Thoracic aorta (tissue), 2 donors: ENCODE measurements around the gene OR5C1. TPM values are rescaled to one million over a fixed set of nuclear protein-coding genes. Genes with fewer than 3 reads are reported as not detected.

Source experiments
- ATAC-seq: fragments of 150-250 bp; one replicate; pipeline ENCODE4 v1.8.0; 2017; ENCODE audit warnings: low read depth; ENCODE audit not compliant: insufficient number of reproducible peaks, low FRiP score
- DNase-seq: peaks from one replicate; pipeline ENCODE4 v3.0.0-alpha.2; 2020; ENCODE audit warnings: low spot score
- H3K27ac ChIP-seq, 2 donors: fragments of 200-600 bp; sonication (generic); 1 replicate in 1 of 2; 2 replicates in 1 of 2; pipeline ENCODE4 v1.5.1; 2016; ENCODE audit warnings: mild to moderate bottlenecking in 2 of 2, moderate library complexity in 2 of 2
- H3K27me3 ChIP-seq: fragments of 200-600 bp; sonication (generic); replicated peaks from 2 replicates; pipeline ENCODE4 v1.6.0; 2016; ENCODE audit warnings: mild to moderate bottlenecking; ENCODE audit not compliant: insufficient read depth
- H3K36me3 ChIP-seq: fragments of 200-600 bp; sonication (generic); one replicate; pipeline ENCODE4 v1.5.1; 2016
- H3K4me1 ChIP-seq, 2 donors: fragments of 200-600 bp; sonication (generic); 1 replicate in 1 of 2; 2 replicates in 1 of 2; pipeline versions ENCODE4 v1.5.1 to v1.6.0; 2016; ENCODE audit warnings: low read depth in 2 of 2, mild to moderate bottlenecking in 1 of 2; ENCODE audit not compliant: control insufficient read depth in 1 of 2
- H3K4me3 ChIP-seq: fragments of 200-600 bp; sonication (generic); 2 replicates; pipeline ENCODE4 v1.5.1; 2016; ENCODE audit warnings: mild to moderate bottlenecking
- H3K9me3 ChIP-seq: fragments of 200-600 bp; sonication (generic); 2 replicates; pipeline ENCODE4 v1.5.1; 2016
- CTCF ChIP-seq: fragments of 200-600 bp; sonication (generic); IDR thresholded peaks from one replicate; pipeline ENCODE4 v1.5.1; 2019; ENCODE audit warnings: antibody characterized with exemption
- total RNA-seq, 2 donors: library from RNA; depleted of rRNA; stranded (reverse); fragments of >200 nt; gene quantifications; one replicate each; pipeline versions ENCODE4 v1.1.0 to v1.2.3, GENCODE V29; 2016

OR5C1 gene
- total RNA-seq, 2 donors from 2014 or later, result not detected

DNA sequence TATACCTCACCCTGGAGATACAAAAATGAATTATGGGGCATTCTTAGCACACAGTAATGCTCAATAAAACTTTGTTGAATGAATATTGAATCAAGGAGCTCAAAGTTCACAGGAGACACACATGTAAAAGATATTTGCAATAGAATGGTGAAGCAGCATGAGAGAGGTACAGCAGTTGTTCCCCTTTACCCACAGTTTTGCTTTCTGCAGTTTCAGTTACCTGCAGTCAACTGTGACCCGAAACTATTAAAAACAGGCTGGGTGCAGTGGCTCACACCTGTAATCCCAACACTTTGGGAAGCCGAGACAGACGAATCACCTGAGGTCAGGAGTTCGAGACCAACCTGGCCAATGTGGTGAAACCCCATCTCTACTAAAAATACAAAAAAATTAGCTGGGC lies 2.4 kb upstream of the OR5C1 start:
- no peaks in the 10 kb centered on the region for H3K27me3 ChIP-seq
- H3K27ac ChIP-seq, result no peak overlapping the region
- ATAC-seq, result no peak
- no peaks in the 10 kb centered on the region for H3K4me1 ChIP-seq
- H3K9me3 ChIP-seq, result no peaks in the 10 kb centered on the region
- DNase-seq, result no peak
- H3K36me3 ChIP-seq, result no peaks in the 10 kb centered on the region
- no peak for TF ChIP-seq CTCF
- H3K4me3 ChIP-seq, result no peak overlapping the region

DNA sequence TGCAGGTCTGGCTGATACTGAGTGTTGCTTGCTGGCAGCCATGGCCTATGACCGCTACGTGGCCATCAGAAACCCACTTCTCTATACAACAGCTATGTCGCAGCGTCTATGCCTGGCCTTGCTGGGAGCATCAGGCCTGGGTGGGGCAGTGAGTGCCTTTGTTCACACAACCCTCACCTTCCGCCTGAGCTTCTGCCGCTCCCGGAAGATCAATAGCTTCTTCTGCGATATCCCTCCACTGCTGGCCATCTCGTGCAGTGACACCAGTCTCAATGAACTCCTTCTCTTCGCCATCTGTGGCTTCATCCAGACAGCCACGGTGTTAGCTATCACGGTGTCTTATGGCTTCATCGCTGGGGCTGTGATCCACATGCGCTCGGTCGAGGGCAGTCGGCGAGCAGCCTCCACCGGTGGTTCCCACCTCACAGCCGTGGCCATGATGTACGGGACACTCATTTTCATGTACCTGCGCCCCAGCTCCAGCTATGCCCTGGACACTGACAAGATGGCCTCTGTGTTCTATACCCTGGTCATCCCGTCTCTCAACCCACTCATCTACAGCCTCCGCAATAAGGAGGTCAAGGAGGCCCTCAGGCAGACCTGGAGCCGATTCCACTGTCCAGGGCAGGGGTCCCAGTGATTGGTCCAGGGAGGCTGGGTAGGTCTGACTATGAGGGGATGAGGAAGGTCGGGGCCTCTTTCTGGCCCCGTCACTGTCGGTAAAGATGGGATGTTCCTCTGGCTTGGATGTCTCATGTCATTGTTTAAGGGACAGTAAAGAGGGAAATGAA lies 718 bp downstream of the OR5C1 start:
- no peak for ATAC-seq
- Histone ChIP-seq H3K4me1 (no peaks in the 10 kb centered on the region), H3K27me3 (no peaks in the 10 kb centered on the region), H3K9me3 (no peaks in the 10 kb centered on the region), H3K4me3 (no peak overlapping the region), H3K36me3 (no peaks in the 10 kb centered on the region), H3K27ac (no peak overlapping the region)
- DNase-seq, result no peak
- no peak for TF ChIP-seq CTCF

DNA sequence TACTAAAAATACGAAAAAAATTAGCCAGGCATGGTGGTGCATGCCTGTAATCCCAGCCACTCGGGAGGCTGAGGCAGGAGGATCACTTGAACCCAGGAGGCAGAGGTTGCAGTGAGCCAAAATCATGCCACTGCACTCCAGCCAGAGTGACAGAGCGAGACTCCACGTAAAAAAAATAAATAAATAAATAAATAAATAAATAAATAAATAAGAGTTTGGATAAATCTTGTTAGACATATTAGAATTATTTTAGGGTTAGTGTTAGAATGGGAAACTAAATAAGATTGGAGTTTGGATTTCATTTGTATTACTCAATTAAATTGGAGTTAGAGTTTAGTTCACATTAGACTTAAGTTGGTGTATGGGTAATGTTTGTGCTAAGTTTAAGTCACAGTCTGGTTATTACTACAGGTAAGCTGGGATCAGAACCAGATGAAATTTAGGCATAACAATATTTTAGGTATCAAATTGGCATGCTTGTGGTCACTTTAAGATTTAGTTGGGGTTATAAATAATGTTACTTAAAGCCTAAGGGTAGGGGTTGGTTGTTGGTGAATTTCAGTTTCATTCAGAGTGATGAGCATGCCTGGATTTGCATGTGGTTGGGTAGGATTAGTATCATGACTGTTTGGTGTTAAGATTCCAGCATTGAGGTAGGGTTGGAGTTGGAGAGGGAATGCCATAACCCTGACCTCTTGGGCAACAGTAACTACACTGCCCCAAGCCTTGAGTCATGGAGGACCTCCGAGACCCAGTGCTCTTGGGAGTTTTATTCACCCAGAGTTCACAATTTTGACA lies 3.3 kb downstream of the OR5C1 start:
- Histone ChIP-seq H3K4me1 (no peaks in the 10 kb centered on the region), H3K9me3 (no peaks in the 10 kb centered on the region), H3K4me3 (no peak overlapping the region), H3K27me3 (no peaks in the 10 kb centered on the region), H3K27ac (no peak overlapping the region), H3K36me3 (no peaks in the 10 kb centered on the region)
- DNase-seq (no peak), ATAC-seq (no peak)
- no peak for TF ChIP-seq CTCF

DNA sequence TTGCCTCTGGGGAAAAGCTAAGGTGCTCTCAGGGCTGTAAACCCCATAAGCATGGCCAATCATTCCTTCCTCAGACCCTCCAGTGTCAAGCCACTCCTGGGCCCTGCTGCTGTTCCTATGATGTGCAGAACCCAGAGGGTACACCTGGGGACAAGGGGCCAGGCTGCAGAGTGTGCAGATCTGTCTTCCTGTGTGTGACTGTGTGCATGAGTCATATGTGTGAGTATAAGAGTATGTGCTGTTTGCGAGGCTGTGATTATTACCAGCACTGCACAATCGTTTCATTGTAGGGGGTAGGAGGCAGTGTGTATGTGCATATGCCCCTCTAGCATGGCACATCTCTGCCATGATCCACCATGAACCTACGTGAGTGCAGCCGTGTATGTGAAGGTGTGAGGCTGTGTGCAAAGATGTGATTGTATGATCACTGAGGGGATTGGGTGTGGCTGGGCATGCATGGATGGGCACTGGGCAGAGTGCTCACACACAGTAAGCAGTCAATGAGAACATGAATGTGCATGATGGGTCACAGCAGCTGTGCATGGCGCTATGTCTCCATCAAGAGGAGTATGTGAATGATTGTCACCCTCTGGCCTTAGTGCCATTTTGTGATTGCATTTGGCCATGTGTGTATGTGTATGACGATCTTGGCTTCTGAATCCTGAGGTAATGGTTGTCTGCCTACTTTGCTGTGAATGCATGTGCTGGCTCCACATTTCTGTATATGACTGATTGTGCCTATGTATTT lies 8.8 kb downstream of the OR5C1 start:
- Histone ChIP-seq H3K4me3 (no peak overlapping the region), H3K27ac (no peak overlapping the region), H3K27me3 (no peaks in the 10 kb centered on the region), H3K36me3 (no peaks in the 10 kb centered on the region), H3K4me1 (no peaks in the 10 kb centered on the region), H3K9me3 (no peaks in the 10 kb centered on the region)
- TF ChIP-seq CTCF, result no peak
- DNase-seq, result no peak
- ATAC-seq, result no peak
